ENCODE data around the gene CLASP1.
"Not testable (repeated sequence)": the region's sequence is repeated elsewhere in the genome, so short reads cannot be mapped to it uniquely, and the experiment has no call there.

Gene CLASP1

DNA sequence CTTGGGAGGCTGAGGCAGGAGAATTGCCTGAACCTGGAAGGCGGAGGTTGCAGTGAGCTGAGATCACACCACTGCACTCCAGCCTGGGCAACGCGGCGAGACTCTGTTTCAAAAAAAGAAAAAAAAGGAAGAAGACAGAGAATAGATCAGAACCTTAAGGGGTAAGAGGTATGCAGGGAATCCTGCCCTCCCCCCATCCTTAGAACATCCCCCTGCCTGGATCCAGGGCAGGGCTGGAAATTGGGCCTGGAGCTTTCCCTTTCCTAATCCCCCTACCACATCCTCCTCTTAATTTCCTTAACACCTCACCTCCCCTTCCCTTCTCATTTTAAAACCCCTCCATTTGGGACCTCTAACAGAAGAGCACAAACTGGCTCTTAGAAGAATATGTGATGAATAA, 62.1 kb downstream of the CLASP1 start:
- DNase-seq (ENCODE audit: extremely low read depth in 1 of 2, low read depth in 1 of 2), result no peak

DNA sequence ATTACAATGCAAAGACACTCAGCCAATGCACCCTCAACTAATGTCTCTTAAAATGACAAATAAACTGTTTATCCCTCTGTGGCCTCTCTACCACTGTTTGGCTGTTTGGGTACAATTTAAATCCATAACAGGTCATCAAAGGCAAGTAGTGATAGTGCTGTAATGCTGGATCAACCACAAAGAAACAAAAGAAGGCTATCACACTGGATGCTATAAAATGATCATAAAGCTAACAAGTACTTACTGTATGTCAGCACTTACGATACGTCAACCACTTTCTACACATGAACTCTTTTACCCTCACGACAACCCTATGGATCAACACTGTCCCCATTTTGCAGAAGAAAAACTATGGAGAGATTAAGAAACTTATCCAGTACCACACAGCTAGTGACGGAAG, 64.5 kb downstream of the CLASP1 start:
- no peak for DNase-seq (ENCODE audit: extremely low read depth in 1 of 2, low read depth in 1 of 2)

DNA sequence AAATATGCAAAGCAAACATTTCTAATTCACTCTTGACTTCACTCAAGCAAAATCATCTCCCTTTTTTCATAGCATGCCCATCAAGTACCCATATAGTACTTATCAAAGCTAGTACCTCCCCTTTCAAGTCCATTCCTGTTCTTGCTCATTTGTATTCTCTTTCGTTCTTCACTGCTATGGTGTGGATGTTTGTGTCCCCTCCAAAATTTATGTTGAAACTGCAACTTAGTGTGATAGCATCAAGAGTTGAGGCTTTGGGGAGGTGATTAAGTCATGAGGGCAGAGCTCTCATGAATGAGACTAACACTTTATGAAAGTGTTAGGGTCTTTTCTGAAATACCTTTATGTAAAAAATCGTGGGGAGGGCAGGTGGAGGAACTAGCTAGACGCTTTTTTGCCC, 65.7 kb downstream of the CLASP1 start:
- no peak for DNase-seq (ENCODE audit: extremely low read depth in 1 of 2, low read depth in 1 of 2)

DNA sequence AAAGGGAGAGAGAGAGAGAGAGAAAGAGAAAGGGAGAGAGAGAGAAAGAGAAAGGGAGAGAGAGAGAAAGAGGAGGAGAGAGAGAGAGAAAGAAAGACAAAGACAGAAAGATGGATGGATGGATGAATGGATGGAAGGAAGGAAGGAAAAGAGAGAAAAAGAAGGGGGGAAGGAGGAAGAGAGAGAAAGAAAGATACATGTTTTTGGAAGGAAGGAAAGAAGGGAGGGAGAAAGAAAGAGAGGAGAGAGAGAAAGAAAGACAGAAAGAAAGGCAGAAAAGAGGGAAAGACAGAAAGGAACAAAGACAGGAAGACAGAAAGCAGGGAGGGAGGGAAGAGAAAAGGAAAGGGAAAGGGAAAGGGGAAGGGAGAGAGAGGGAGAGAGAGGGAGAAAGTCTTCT, 67.0 kb downstream of the CLASP1 start:
- DNase-seq (ENCODE audit: extremely low read depth in 1 of 2, low read depth in 1 of 2), result no peak

DNA sequence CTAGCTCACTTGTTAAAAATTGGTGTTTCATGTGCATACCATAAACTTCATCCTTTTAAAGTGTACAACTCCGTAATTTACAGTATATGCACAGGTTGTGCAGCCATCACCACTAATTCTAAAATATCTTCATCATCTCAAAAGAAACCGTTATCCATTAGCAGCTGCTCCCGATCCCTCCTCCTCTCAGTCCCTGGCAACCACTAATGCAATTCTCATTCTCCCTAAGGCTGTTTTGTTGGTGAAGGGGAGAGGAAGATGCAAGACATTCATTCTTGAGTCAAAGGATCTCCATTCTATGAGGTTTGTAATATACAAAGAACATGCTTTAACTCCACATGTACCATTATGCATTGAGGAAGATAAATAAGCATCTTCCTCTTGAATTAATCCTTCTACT, 70.0 kb downstream of the CLASP1 start:
- DNase-seq (ENCODE audit: extremely low read depth in 1 of 2, low read depth in 1 of 2), result no peak

DNA sequence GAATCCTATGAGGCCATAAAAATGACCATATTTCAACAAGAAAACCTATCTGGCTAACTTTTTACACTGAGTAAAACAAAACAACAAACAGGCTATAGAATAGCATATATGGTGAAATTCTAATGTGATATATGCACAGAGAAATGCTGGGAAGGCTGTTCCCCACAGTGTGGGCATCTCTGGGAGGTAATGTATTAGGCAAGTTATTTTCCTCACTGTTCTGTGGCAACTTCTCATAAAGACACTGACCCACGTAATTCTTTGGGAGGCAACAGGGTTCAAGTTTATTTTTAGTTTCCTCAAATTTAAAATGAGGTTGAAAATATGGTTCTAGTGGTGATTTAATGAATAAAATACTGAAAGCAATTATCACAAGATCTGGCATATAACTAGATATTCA, 71.9 kb downstream of the CLASP1 start:
- DNase-seq (ENCODE audit: extremely low read depth in 1 of 2, low read depth in 1 of 2), result no peak

DNA sequence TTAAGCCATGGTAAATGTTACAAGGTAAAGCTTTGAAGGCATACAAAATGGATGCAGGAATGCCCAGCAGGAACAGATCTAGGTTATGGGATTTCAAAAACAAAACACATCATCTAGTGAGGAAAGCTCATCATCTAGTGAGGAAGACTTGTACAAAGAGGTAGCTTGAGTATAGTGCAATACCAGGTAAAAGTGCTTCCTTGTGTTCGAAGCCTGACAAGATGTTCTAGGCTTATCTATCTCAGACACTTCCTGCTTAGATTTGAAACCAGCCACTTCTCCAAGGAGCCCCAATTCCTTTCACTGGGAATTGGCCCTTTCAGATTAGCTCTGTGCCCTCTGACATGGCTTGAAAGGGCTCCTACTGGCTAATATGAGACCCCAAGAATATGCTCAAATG, 73.0 kb downstream of the CLASP1 start:
- no peak for DNase-seq (ENCODE audit: extremely low read depth in 1 of 2, low read depth in 1 of 2)

DNA sequence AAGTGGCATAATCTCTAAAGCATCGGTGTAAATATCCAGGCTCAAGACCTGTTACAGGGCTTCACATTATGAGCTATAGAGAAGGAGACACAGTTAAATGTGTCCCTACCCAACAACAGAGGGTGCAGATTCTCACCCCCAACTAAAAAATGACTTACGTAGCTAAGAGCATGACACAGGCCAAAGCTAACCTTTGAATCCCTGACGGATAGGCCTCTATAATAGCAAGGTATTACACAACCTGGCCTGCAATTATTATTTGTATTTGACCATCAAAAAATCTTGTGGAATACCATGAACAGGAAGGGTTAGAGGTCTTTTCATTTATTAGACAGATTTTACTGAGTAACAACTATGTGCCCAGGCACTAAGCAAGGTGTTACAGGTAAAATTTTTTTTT, 73.5 kb downstream of the CLASP1 start:
- no peak for DNase-seq (ENCODE audit: extremely low read depth in 1 of 2, low read depth in 1 of 2)

DNA sequence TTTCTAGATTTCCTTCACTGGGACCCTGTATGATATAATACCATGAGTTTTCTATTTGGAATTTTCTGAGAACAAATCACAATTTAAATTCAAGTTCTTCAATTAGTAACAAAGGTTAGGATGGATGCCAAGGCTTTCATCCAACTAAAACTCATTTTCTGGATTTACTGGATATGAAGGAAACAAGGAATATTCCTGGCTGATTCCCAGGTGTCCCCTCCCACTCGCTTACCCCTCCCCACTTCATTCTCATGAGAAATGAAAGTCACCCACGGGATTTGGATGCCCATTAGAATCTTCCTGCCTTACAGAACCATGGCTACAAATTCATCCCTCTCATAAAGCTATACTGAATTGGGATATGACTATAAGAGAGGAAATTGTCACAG, 78.6 kb downstream of the CLASP1 start:
- no peak for DNase-seq (ENCODE audit: extremely low read depth in 1 of 2, low read depth in 1 of 2)

DNA sequence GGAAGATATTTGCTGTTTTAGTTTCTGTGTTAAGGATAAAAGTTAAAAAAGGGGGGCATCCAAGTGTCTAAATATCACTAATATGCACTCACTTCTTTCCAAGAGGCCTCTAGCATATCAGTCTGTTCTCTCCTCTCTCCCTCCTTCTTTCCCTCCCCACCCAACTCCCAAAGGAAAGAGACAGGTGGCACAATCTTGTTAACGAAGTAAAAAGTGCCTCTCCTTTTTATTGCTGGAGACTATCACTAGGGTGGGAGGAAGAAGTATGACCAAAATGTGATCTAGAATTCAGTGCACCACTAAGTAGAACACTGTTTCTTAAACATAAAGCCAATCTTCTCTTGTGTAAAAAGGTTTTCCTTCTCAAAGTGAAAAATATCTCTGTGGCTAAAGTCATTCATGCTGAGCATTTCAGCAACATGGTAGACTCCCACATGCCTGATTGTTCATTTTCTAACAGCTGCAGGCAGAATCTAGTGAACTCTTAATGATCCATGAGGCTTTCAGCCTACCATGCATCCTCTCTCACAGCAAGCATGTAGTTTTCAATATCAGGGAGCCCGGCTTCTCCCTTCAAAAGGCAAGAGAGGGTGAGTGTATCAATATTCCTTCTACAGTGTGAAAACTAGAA, 79.1 kb downstream of the CLASP1 start:
- DNase-seq (ENCODE audit: extremely low read depth in 1 of 2, low read depth in 1 of 2), result no peak

DNA sequence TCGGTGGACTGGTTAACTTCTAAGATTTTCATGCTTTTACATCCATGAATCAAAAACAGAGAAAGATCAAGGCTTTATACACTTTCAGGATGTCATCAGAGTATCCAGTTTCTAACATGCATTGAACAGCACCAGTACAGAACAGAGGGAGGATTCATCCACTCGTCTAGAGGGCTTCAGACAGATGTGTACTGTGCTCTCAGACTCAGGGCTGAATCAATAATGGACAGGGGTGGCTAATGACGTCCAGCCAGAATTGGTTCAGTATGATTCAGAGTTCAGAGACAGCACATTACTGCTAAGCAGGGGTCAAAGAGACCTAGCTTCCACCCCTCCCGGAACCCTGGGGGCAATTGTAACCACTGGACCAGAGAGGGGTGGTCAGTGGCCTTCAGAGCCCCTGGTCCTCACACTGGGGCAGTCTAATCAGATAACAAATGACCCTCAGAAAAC, 81.3 kb downstream of the CLASP1 start:
- no peak for DNase-seq (ENCODE audit: extremely low read depth in 1 of 2, low read depth in 1 of 2)

DNA sequence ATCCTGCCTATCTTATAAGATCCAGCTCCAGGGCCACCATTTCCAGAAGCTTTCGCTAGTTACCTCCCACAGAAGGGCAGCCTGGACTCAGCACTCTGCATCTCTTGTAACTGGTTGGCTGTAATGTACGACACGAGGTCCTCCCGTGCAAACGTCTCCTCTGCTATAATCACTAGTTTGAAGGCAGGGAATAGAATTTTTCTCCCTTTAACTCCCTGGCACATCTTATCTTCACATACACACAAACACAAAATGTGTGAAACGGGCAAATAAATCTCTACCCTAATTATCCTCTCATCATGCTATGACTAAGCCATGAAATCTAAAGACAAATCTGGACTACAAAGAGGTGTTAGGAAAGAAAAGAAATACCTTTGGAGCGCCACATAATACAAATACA, 81.8 kb downstream of the CLASP1 start:
- no peak for DNase-seq (ENCODE audit: extremely low read depth in 1 of 2, low read depth in 1 of 2)

DNA sequence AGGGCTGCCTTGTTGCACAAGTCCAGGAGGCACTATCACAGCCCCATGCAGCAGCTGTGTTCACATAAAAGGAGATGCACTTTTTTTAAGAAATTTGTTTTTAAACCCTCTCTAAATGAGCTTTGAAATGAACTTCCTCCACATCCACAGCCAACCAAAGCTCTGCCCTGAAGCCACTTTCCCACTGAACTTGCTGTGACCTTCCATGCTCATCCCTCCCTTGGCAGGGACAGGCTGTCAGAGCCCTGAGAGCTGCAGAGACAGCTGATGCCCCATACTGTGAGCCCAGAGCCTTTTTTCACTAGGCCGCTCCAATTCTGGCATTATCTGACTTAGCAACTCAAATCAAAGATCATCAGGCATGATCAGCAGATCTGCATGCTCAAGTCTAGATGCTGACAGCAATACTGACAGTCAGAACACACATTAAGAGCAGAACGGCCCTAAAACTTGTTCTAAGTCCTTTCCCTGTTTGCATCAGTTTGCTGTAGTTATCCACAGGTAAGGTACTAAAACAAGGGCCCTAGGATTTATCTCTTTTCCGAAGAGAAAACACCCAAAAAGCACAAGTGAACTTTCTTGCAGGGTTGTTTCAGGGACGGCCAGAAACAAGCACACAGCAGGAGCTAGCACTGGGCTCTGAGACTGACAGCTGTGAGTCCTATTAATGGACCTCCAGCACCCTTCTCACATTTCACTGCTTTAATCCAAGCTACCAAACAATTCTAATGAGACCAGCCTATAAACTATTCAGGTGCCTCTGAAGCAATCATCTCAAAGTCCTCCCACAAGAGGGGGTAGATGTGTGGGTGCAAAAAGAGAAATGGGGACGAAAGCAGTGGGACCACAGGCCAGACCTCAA, 83.6 kb downstream of the CLASP1 start:
- no peak for DNase-seq (ENCODE audit: extremely low read depth in 1 of 2, low read depth in 1 of 2)

DNA sequence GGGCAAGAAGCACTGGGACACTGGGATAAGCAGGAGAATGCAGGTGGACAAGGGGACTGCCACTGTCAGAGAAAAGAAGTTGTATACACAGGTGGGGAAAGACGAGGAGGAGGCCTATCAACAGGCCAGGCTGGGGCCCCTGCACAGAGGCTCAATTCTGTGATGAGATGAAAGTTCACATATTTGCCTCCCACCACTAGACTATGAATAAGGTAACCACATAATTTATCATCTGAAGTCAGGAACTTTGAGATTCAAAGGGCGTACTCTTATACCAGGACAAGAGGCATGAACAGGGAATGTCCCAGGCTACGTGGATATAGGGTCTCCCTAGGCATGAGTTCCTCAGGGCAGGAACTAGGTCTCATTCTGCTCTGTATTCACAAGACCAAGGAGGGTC, 84.4 kb downstream of the CLASP1 start:
- DNase-seq (ENCODE audit: extremely low read depth in 1 of 2, low read depth in 1 of 2), result no peak

DNA sequence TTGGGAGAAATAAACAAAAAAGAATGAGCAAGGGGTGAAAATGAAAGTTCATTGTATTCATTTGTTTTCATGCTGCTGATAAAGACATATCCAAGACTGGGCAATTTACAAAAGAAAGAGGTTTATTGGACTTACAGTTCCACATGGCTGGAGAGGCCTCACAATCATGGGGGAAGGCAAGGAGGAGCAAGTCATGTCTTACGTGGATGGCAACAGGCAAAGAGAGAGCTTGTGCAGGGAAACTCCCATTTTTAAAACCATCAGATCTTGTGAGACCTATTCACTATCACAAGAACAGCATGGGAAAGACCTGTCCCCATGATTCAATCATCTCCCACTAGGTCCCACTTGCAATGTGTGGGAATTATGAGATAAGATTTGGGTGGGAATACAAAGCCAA, 85.5 kb downstream of the CLASP1 start:
- not testable (repeated sequence) for DNase-seq (ENCODE audit: extremely low read depth in 1 of 2, low read depth in 1 of 2)

DNA sequence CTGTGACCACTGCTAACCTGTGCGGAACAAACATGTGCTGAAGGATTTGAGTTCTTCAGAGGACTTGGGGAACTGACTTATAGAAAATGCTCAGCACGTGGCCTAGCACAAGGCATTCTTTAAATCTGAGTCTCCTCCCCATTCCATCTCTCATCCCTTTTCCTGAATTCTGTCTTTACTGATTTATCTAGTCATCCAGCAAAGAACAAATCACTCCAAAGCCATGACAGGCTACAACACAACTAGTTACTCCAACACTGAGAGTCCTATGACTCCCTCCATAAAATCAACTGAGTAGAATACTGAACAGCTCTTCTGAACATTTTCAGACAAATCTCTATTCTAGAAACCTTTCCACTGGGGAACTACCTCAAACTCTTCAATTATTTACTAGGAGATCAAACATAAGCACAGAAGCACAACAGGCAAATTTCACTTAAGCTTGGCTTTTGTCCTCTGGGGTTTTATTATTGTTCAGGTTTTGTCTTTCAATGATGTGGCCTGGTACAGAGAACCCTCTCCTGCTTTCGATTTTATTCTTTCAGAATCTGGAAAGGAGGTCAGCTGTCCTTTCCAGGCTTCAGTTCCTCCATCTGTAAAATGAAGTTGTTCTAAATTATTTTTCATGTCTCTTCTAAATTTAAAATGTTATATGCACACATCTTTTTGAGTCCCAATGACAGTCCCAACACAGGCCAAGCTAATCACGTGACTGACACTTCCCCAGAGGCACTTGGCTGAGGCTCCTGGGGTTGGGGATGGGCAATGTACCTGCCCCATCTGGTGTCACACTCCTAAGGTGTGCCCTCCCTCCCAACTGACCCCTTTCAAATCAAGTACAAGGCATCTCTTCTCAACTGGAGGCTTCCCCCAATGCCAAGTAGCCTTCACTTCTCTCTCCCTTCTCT, 86.7 kb downstream of the CLASP1 start:
- DNase-seq (ENCODE audit: extremely low read depth in 1 of 2, low read depth in 1 of 2), result no peak

DNA sequence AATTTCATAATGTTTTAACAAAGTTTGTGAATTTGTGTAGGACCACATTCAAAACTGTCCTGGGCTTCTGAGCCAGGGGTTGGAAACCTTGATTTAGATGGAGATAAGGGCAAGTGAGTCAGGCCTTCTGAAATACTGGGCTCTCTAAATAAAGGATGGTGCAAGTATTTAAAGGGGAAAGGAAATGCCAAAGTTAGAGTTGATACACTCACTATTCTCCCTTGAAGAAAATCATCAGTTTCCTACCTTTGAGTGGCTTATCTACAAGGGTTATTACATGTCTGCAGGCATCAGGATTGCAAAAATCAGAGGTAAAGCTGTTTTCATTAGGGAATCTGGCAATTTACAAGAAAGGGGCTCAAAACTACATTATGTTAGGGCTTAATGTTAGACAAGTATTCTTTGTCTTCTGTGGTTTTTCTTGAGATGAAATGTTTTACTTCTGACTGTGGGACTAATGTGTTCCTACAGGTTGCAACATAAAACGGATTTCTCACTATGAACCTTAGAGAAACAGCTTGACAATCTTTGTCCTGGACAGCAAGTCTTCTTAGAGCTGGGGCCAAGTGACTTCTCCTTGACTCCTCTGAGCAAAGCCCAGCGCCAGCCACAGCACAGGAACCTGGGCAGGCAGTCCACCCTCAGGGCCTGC, 87.5 kb downstream of the CLASP1 start:
- DNase-seq (ENCODE audit: extremely low read depth in 1 of 2, low read depth in 1 of 2), result no peak

DNA sequence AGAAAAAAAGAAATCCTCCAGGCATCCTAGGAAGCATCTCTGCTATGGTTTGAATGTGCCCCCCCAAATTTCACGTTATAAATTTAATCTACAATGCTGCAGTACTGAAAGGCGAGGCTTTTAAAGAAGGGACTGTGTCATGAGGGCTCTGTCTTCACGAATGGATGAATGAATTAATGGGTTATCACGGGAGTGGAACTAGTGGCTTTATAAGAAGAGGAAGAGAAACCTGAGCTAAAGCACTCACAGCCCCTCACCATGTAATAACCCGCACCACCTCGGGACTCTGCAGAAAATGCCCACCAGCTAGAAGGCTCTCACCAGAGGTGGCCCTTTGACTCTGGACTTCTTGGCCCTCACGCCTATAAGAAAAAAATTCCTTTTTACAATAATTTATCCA, 90.9 kb downstream of the CLASP1 start:
- no peak for DNase-seq (ENCODE audit: extremely low read depth in 1 of 2, low read depth in 1 of 2)

DNA sequence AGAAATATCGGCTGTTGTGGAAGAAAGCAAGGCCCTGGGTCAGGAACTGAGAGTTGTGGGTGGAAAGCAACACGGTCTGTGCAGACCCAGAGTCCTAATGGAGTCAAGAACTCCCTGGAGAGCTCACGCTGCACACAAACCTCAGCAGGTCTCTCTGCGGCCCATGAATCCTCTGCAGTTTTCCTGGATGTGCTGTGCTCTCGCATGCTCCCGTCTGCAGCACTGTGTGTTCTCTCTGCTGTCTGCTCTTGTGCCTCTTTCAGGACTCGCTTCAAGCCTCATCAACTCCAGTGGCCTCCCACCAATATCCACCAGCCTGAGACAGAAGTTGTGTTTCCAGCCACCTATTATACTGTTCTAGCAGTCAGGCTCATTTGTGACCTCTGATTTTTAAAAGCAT, 94.3 kb downstream of the CLASP1 start:
- no peak for DNase-seq (ENCODE audit: extremely low read depth in 1 of 2, low read depth in 1 of 2)

DNA sequence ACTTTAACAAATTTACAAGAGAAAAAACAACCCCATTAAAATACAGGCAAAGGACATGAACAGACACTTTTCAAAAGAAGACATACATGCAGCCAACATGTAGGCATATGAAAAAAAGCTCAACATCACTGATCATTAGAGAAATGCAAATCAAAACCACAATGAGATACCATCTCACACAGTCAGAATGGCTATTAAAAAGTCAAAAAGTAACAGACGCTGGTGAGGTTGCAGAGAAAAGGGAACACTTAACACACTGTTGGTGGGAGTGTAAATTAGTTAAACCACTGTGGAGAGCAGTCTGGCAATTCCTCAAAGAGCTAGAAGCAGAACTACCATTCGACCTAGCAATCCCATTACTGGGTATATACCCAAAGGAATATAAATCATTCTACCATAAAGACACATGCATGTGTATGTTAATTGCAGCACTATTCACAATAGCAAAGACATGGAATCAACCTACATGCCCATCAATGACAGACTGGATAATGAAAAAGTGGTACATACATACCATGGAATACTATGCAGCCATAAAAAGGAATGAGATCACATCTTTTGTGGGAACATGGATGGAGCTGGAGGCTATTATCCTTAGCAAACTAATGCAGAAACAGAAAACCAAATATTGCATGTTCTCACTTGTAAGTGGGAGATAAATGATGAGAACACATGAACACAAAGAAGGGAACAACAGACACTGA, 96.6 kb downstream of the CLASP1 start:
- not testable (repeated sequence) for DNase-seq (ENCODE audit: extremely low read depth in 1 of 2, low read depth in 1 of 2)

All from activated CD8-positive, alpha-beta memory T cell treated with anti-CD3 and anti-CD28 coated beads for 1 hour (primary cell).